Neural cell (in vitro differentiated cells): ENCODE data around the gene PIK3C2A. TPM values are rescaled to one million over a fixed set of nuclear protein-coding genes. Genes with fewer than 3 reads are reported as not detected.
"Not testable (repeated sequence)": the region's sequence is repeated elsewhere in the genome, so short reads cannot be mapped to it uniquely, and the experiment has no call there.

Experiments
- H2AFZ ChIP-seq: fragments of 200-600, 300-800 bp; sonication (generic), shearing (Covaris generic); 2 replicates; pipeline ENCODE4 v1.6.0; 2014; ENCODE audit warnings: low read depth, mild to moderate bottlenecking, antibody characterized with exemption, low read length, moderate library complexity
- H3F3A ChIP-seq: fragments of 200-600 bp; shearing (Covaris generic); 2 replicates; pipeline ENCODE4 v1.6.1; 2016; ENCODE audit warnings: mild to moderate bottlenecking, moderate library complexity, mixed read lengths, antibody characterized with exemption, low read length; ENCODE audit not compliant: insufficient read depth, poor library complexity, severe bottlenecking
- H3K27ac ChIP-seq: fragments of 200-600, 300-800 bp; sonication (generic), shearing (Covaris generic); 2 replicates; pipeline ENCODE4 v1.5.1; 2014; ENCODE audit warnings: mild to moderate bottlenecking, low read length, moderate library complexity
- H3K27me3 ChIP-seq: fragments of 300-800, 200-600 bp; sonication (generic), shearing (Covaris generic); 2 replicates; pipeline ENCODE4 v1.6.0; 2014; ENCODE audit warnings: mild to moderate bottlenecking, low read depth, low read length, moderate library complexity; ENCODE audit not compliant: insufficient read depth
- H3K36me3 ChIP-seq: fragments of 300-800, 200-600 bp; sonication (generic), shearing (Covaris generic); 2 replicates; pipeline ENCODE4 v1.5.1; 2014; ENCODE audit warnings: mild to moderate bottlenecking, antibody characterized with exemption, low read length, moderate library complexity; ENCODE audit not compliant: insufficient read depth
- H3K4me2 ChIP-seq: fragments of 300-800, 200-600 bp; sonication (generic), shearing (Covaris generic); 2 replicates; pipeline ENCODE4 v1.6.0; 2014; ENCODE audit warnings: mild to moderate bottlenecking, low read length
- H3K4me3 ChIP-seq: fragments of 300-800, 200-600 bp; sonication (generic), shearing (Covaris generic); 2 replicates; pipeline ENCODE4 v1.5.1; 2014; ENCODE audit warnings: mild to moderate bottlenecking, low read length, moderate library complexity
- H3K79me2 ChIP-seq: fragments of 200-600 bp; shearing (Covaris generic); replicated peaks from 2 replicates; pipeline ENCODE4 v1.6.0; 2014; ENCODE audit warnings: mild to moderate bottlenecking, low read length, moderate library complexity; ENCODE audit not compliant: insufficient read depth
- H3K9ac ChIP-seq: fragments of 300-800, 200-600 bp; sonication (generic), shearing (Covaris generic); 2 replicates; pipeline ENCODE4 v1.6.1; 2016; ENCODE audit warnings: mild to moderate bottlenecking, low read length, mixed read lengths
- H3K9me2 ChIP-seq: fragments of 200-600 bp; shearing (Covaris generic); 2 replicates; pipeline ENCODE4 v1.6.1; 2016; ENCODE audit warnings: mild to moderate bottlenecking, low read length, mixed read lengths; ENCODE audit not compliant: insufficient read depth
- H3K9me3 ChIP-seq: fragments of 200-600, 300-800 bp; sonication (generic), shearing (Covaris generic); 2 replicates; pipeline ENCODE4 v1.6.1; 2016; ENCODE audit warnings: mild to moderate bottlenecking, mixed run types, low read length, moderate library complexity, mixed read lengths
- H4K20me1 ChIP-seq: fragments of 200-600 bp; shearing (Covaris generic); 2 replicates; pipeline ENCODE4 v1.6.1; 2016; ENCODE audit warnings: mild to moderate bottlenecking, mixed run types; ENCODE audit not compliant: insufficient read depth
- CTCF ChIP-seq: fragments of 450-650 bp; IDR thresholded peaks from 2 replicates; pipeline ENCODE4 v1.5.1; 2014; ENCODE audit warnings: antibody characterized with exemption, mild to moderate bottlenecking, moderate library complexity; ENCODE audit not compliant: poor library complexity, severe bottlenecking
- EP300 ChIP-seq: fragments of 450-650 bp; conservative IDR thresholded peaks from 2 replicates; pipeline ENCODE4 v1.6.1; 2014; ENCODE audit warnings: antibody characterized with exemption, mild to moderate bottlenecking, moderate library complexity; ENCODE audit not compliant: poor library complexity, severe bottlenecking
- EZH2 ChIP-seq: fragments of 200-600, 300-800 bp; shearing (Covaris generic), sonication (generic); IDR thresholded peaks from 2 replicates; pipeline ENCODE4 v1.6.1; 2014; ENCODE audit warnings: antibody characterized with exemption, low read length, borderline replicate concordance, mild to moderate bottlenecking; ENCODE audit not compliant: insufficient read depth, poor library complexity, severe bottlenecking
- MXI1 ChIP-seq: fragments of 450-650 bp; conservative IDR thresholded peaks from 2 replicates; pipeline ENCODE4 v1.6.1; 2014; ENCODE audit warnings: antibody characterized with exemption, mild to moderate bottlenecking; ENCODE audit not compliant: poor library complexity, severe bottlenecking
- POLR2AphosphoS5 ChIP-seq: IDR thresholded peaks from 2 replicates; pipeline ENCODE4 v1.6.1; 2012
- RAD21 ChIP-seq: fragments of 450-650 bp; conservative IDR thresholded peaks from 2 replicates; pipeline ENCODE4 v1.6.1; 2014; ENCODE audit warnings: antibody characterized with exemption, mild to moderate bottlenecking, moderate library complexity
- REST ChIP-seq: IDR thresholded peaks from 2 replicates; pipeline ENCODE4 v1.6.1; 2012; ENCODE audit warnings: borderline replicate concordance
- SMC3 ChIP-seq: fragments of 450-650 bp; conservative IDR thresholded peaks from 2 replicates; pipeline ENCODE4 v1.6.1; 2014; ENCODE audit warnings: antibody characterized with exemption, mild to moderate bottlenecking, moderate library complexity; ENCODE audit not compliant: poor library complexity
- TAF1 ChIP-seq: IDR thresholded peaks from 2 replicates; pipeline ENCODE4 v1.6.1; 2012; ENCODE audit warnings: low read depth
- polyA plus RNA-seq: library from polyadenylated mRNA; depleted of rRNA; stranded (reverse); fragments of >200 nt; gene quantifications from 2 replicates; pipeline ENCODE4 v1.2.3, GENCODE V29; 2014

Gene PIK3C2A
- polyA plus RNA-seq, 1 donor from 2014 or later: 24.9 TPM

- not testable (repeated sequence) for H3K4me3 ChIP-seq, H3K9me2 ChIP-seq, H3K79me2 ChIP-seq, H3K27me3 ChIP-seq, H4K20me1 ChIP-seq, H3K9ac ChIP-seq, H3K27ac ChIP-seq, H2AFZ ChIP-seq, H3K9me3 ChIP-seq, H3K36me3 ChIP-seq, H3K4me2 ChIP-seq, H3F3A ChIP-seq
These were observed 20.6 kb upstream of the PIK3C2A start for GRCh38 chr11:17228186-17228925.

- TF ChIP-seq SMC3 (no peak), RAD21 (no peak), CTCF (no peak), EP300 (no peak), POLR2AphosphoS5 (no peak), REST (no peak), EZH2 (no peak), TAF1 (no peak), MXI1 (no peak)
- no peaks in the 10 kb centered on the region for H3K9me3 ChIP-seq
- no peaks in the 10 kb centered on the region for H4K20me1 ChIP-seq
- H3K9ac ChIP-seq: no peak overlapping the region
- no peak overlapping the region for H3K4me3 ChIP-seq
- H3K27me3 ChIP-seq: no peaks in the 10 kb centered on the region
- no peaks in the 10 kb centered on the region for H3K36me3 ChIP-seq
- H3K9me2 ChIP-seq: no peaks in the 10 kb centered on the region
- no peak overlapping the region for H3K4me2 ChIP-seq
- no peaks in the 10 kb centered on the region for H3F3A ChIP-seq
- no peaks in the 10 kb centered on the region for H3K79me2 ChIP-seq
- no peak overlapping the region for H2AFZ ChIP-seq
- no peak overlapping the region for H3K27ac ChIP-seq
These were observed 16.9 kb upstream of the PIK3C2A start for GRCh38 chr11:17224727-17225126.
